ENCODE measurements around the gene CNTD1.

DNA sequence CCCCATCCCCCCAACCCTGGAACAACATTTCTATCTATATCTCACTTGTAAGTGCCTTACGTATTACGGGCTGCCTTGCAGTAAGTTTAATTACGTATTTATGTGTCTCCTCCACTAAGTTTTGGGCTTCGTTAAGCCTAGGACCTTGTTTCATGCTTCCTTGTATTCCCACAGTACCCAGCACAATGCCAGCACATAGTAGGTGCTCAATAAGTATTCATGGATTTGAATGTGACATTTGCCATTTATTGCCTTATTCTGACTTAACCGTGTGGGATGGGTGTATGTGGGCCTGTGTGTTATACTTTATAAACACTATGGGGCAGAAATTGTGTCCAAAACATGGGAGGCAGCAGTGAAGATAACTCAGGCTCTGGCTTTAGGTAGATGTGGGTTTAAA is 6.1 kb upstream of the CNTD1 start:
- no peak for TF ChIP-seq POLR2AphosphoS5 (IDR thresholded peaks at IDR 0.05; ENCODE audit: low read depth, low read length)
- no peak for TF ChIP-seq POLR2A (IDR thresholded peaks at IDR 0.05; ENCODE audit: low read depth, low read length)

Data from GM12892 (cell line).